ENCODE results near the gene CCL3.
A peak's percentile ranks its signal among the peaks of the same experiment; 100 is the strongest.
"Not testable (repeated sequence)": the region's sequence is repeated elsewhere in the genome, so short reads cannot be mapped to it uniquely, and the experiment has no call there.

The CCL3 gene

DNA sequence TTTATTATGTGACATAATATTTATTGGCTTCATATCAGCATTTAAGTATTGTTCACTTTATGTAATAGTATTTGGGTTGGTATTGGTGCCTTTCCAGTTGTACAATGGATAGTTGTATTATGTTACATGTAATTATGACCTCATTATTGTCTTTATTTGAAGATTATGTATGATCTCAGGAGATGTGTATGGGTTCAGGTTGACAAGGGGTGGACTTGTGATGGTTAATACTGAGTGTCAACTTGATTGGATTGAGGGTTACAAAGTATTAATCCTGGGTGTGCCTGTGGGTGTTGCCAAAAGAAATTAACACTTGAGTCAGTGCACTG, 25.7 kb upstream of the CCL3 start:
- DNase-seq (ENCODE audit: low spot score): not testable (repeated sequence)

- not testable (repeated sequence) for DNase-seq (ENCODE audit: low spot score)
These were observed 25.2 kb upstream of the CCL3 start for GRCh38 chr17:36114971-36115648.

GRCh38 chr17:36113131-36113530, 23.2 kb upstream of the CCL3 start:
- DNase-seq (ENCODE audit: low spot score): not testable (repeated sequence)

GRCh38 chr17:36112572-36112971, 22.6 kb upstream of the CCL3 start:
- DNase-seq (ENCODE audit: low spot score): no peak

GRCh38 chr17:36111068-36111490, 21.1 kb upstream of the CCL3 start:
- DNase-seq (ENCODE audit: low spot score): no peak

GRCh38 chr17:36108265-36108664, 18.3 kb upstream of the CCL3 start:
- not testable (repeated sequence) for DNase-seq (ENCODE audit: low spot score)

DNA sequence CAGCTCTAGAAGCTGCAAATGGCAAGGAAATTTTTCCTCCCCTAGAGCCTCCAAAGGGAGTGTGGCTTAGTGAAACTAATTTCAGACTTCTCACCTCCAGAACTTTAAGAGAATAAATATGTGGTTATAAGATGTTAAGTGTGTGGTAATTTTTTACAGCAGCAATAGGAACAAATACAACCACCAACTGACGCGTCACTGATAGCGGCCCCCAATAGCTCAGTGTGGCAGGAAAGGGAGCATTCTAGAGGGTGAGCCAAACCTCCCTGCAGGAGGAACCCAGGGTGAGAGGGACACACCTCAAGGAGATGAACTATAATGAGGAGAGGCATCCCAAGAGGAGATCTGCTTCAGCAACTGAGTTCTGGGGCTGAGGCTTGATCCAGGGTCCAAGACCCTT, 17.7 kb upstream of the CCL3 start:
- no peak for DNase-seq (ENCODE audit: low spot score)

DNA sequence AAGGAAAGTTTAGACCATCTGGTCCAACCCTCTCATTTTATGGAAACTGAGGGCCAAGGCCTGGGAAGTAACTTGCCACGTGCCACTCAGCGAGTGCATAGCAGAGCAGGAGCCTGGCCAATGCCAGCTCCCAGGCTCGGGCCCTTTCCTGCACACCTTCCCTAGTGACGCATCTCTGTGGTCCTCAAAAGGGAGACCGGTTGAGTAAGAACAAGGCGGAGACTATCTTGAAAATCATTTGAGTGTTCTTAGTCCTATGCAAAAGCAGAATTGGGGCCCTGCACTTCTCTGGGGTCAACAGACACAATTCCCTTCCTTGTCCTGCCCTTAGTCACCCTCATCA, 16.5 kb upstream of the CCL3 start:
- DNase-seq (ENCODE audit: low spot score): no peak

- no peak for DNase-seq (ENCODE audit: low spot score)
These were observed 16.0 kb upstream of the CCL3 start for GRCh38 chr17:36105781-36106492.

- DNase-seq (ENCODE audit: low spot score): no peak
These were observed 14.8 kb upstream of the CCL3 start for GRCh38 chr17:36104701-36105181.

- not testable (repeated sequence) for DNase-seq (ENCODE audit: low spot score)
These were observed 14.3 kb upstream of the CCL3 start for GRCh38 chr17:36104246-36104645.

DNA sequence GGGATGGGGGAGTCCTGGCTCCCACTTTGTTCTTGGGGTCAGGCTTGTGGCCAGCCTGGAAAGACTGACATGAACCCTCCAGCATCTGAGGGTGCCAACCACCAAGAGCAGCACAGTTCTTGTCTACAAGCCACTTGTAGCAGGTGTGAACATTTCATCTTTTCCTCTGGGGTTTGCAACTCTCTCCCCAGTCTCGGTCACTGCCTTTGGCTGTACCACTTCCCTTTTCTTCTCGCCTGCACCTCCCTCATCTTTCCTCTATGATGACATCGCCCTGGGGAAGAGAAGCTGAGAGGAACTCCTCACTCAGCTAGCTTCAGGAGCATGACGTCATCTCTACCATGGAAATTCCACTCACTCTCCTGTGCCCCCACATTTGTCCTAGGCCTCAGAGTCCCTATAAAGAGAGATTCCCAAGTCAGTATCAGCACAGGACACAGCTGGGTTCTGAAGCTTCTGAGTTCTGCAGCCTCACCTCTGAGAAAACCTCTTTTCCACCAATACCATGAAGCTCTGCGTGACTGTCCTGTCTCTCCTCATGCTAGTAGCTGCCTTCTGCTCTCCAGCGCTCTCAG, 13.5 kb upstream of the CCL3 start, which contains the start of gene CCL4:
TSS of gene CCL4 (plus strand) at position 427 of the 575 bp plus-strand sequence. CDS start at position 506, 79 bp downstream.
- DNase-seq (ENCODE audit: low spot score): peak; percentile 12

GRCh38 chr17:36099004-36099403, 9.1 kb upstream of the CCL3 start:
- DNase-seq (ENCODE audit: low spot score): not testable (repeated sequence)

DNA sequence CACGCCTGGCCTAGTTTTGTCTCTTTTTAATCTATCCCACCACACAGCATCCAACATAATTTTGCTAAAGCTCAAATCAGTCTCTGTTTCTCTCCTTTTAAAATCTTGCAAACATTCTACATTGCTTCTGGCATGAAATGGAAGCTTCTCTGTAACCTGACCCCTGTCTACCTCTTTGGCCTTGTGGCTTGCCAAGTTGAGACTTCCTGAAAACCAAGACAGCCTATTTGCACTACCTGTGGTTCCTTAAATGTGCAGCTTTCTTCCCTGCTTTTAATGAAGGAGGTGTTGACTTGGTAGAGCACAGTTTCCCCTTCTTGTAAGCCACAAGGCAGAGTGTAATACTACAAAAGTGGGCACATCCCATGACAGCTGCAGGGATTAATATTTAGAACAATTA, 6.0 kb upstream of the CCL3 start:
- DNase-seq (ENCODE audit: low spot score): no peak

- no peak for DNase-seq (ENCODE audit: low spot score)
These were observed 4.8 kb upstream of the CCL3 start for GRCh38 chr17:36094746-36095145.

- DNase-seq (ENCODE audit: low spot score): no peak
These were observed 4.3 kb upstream of the CCL3 start for GRCh38 chr17:36094232-36094631.

DNA sequence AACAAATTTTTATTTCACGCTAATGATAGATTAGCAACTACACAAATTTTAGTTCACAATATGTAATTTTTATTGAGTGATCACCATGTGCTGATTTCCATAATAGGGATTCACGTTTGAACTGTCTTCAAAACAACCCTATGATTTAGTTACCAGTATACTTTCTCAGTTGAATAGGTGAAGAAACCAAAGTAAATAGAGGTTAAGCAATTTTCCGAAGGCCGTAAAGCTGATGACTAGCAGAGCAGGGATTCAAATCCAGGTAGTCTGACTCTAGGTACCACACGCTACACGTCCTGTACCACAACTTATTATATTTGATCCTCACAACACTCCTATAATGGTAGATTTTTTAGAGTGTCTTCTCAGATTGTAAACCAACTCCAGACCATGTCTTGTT, 2.8 kb upstream of the CCL3 start:
- DNase-seq (ENCODE audit: low spot score): not testable (repeated sequence)

GRCh38 chr17:36092230-36092629, 2.3 kb upstream of the CCL3 start:
- no peak for DNase-seq (ENCODE audit: low spot score)

GRCh38 chr17:36089339-36089865, 541 bp downstream of the CCL3 start:
- no peak for DNase-seq (ENCODE audit: low spot score)

- DNase-seq (ENCODE audit: low spot score): no peak
These were observed 1.1 kb downstream of the CCL3 start for GRCh38 chr17:36088670-36089338.

GRCh38 chr17:36087897-36088572, 1.9 kb downstream of the CCL3 start:
- DNase-seq (ENCODE audit: low spot score): not testable (repeated sequence)

DNA sequence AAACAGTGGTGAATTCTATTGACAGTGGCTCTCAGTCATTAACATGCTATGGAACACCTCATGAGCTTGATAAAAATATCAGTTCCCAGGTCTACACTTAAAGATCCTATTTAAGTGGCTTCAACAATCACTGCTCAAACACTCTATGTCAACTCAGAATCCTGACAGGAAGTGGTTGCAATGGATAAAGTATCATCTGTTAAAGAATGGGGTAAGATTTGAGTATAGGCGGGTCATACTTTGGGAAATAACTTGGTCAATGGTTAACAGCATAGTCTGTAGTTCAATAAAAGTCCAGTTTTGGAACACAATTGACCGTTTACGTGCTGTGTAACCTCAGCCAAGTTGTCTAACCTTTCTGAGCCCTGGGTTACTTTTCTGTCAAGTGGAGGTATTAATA, 2.5 kb downstream of the CCL3 start:
- not testable (repeated sequence) for DNase-seq (ENCODE audit: low spot score)

All from Ammon's horn (tissue), 1 donor.